Kidney (tissue), 14 donors: ENCODE measurements around the gene JUNB. TPM values are rescaled to one million over a fixed set of nuclear protein-coding genes. Genes with fewer than 3 reads are reported as not detected.

Experiments
- DNase-seq, 5 donors: peaks; one replicate each; pipeline ENCODE4 v3.0.0-alpha.2; 2013 to 2020
- FAIRE-seq: peaks from 2 replicates; lab custom pipeline; 2012; peaks lifted over from hg19 to GRCh38; lab: Jason Lieb, UNC
- H3K27ac ChIP-seq, 2 donors: one replicate each; pipeline ENCODE4 v1.7.0; 2013; ENCODE audit warnings: low read depth in 2 of 2, low read length in 2 of 2, inconsistent platforms in 1 of 2
- H3K27me3 ChIP-seq: one replicate; pipeline ENCODE4 v1.7.1; 2013; ENCODE audit warnings: low read length, inconsistent platforms; ENCODE audit not compliant: control insufficient read depth, insufficient read depth
- H3K36me3 ChIP-seq, 3 donors: one replicate each; pipeline versions ENCODE4 v1.7.0 to v1.7.1; 2013; ENCODE audit warnings: low read length in 3 of 3, control low read depth in 1 of 3, inconsistent platforms in 1 of 3; ENCODE audit not compliant: insufficient read depth in 3 of 3, control insufficient read depth in 2 of 3
- H3K4me1 ChIP-seq, 3 donors: one replicate each; pipeline versions ENCODE4 v1.7.0 to v1.7.1; 2013; ENCODE audit warnings: low read length in 3 of 3, inconsistent platforms in 1 of 3, low read depth in 1 of 3; ENCODE audit not compliant: control insufficient read depth in 2 of 3, insufficient read depth in 2 of 3
- H3K4me3 ChIP-seq, 3 donors: one replicate each; pipeline versions ENCODE4 v1.7.0 to v1.8.1; 2013; ENCODE audit warnings: low read length in 3 of 3, control low read depth in 1 of 3, inconsistent platforms in 1 of 3
- H3K9ac ChIP-seq, 3 donors: one replicate each; pipeline versions ENCODE4 v1.7.0 to v1.7.1; 2013; ENCODE audit warnings: low read length in 3 of 3, control low read depth in 1 of 3, inconsistent platforms in 1 of 3
- H3K9me3 ChIP-seq, 3 donors: one replicate each; pipeline versions ENCODE4 v1.7.0 to v1.7.1; 2013; ENCODE audit warnings: low read length in 3 of 3, control low read depth in 1 of 3, inconsistent platforms in 1 of 3; ENCODE audit not compliant: control insufficient read depth in 2 of 3, insufficient read depth in 1 of 3
- CTCF ChIP-seq: IDR thresholded peaks from 3 replicates; pipeline ENCODE4 v1.5.1; 2012; ENCODE audit warnings: mild to moderate bottlenecking, moderate library complexity, borderline replicate concordance; ENCODE audit not compliant: insufficient read depth; ENCODE audit errors: extremely low read depth
- intact Hi-C: fragments of 100-400 bp; cut with DNase I; formaldehyde crosslinking; loops from one replicate; pipeline ENCODE4 v1.11.1; 2022
- polyA plus RNA-seq: library from polyadenylated mRNA; stranded (reverse); fragments of 350-450 nt; fragmentation: Illumina TruSeq; extraction: RNeasy Lipid Tissue Mini Kit (QIAGEN cat#74804); gene quantifications from one replicate; pipeline ENCODE4 v1.2.3, GENCODE V29; 2014; ENCODE audit warnings: low read depth, low replicate concordance; ENCODE audit not compliant: insufficient read depth
- total RNA-seq: library from RNA; stranded (reverse); fragmentation: NEBNext Ultra II Directional; extraction: Animal tissue kit (Norgen Biotek cat#: 25700); gene quantifications from one replicate; pipeline ENCODE4 v1.2.1, GENCODE V29; 2021
- donor health status: control.
- donor health status: control.
- donor health status: control.
- donor health status: control.
- donor health status: control.
- donor health status: DM: yes; HTN: yes; CAD: no.
- donor health status: Normal renal cell carcinoma (clear cell type).

JUNB gene
- total and polyA plus RNA-seq, 2 donors from 2014 or later: 128 to 142 TPM

GRCh38 chr19:12789904-12790619 is 1.2 kb upstream of the JUNB start:
- H3K9ac ChIP-seq: peak overlapping the region in 2 of 3 donors; percentile 93 to 95
- H3K36me3 ChIP-seq: no peaks in the 10 kb centered on the region
- H3K27me3 ChIP-seq: no peaks in the 10 kb centered on the region
- no peak for FAIRE-seq
- peak overlapping the region; percentile 100 for H3K27ac ChIP-seq
- TF ChIP-seq CTCF: no peak
- DNase-seq: peak; percentile 96 to 100 (median 97)
- H3K4me1 ChIP-seq: peaks cover 6 to 36% (median 29%) of the 10 kb centered on the region in 3 donors
- intact Hi-C loops: loop anchor here (10.0 kb wide), 1 partner anchor 115 kb away; no protein-coding TSS in a partner anchor
- no peaks in the 10 kb centered on the region for H3K9me3 ChIP-seq
- peak overlapping the region; percentile 44 to 97 (median 80) for H3K4me3 ChIP-seq

GRCh38 chr19:12790628-12791344 is 500 bp upstream of the JUNB start:
- FAIRE-seq (no peak), DNase-seq (peak in 3 of 5 donors; percentile 27 to 65 (median 45))
- Histone ChIP-seq H3K9ac (peak overlapping the region in 2 of 3 donors; percentile 93 to 95), H3K4me1 (peaks cover 3 to 29% (median 26%) of the 10 kb centered on the region in 3 donors), H3K4me3 (peak overlapping the region; percentile 44 to 97 (median 80)), H3K9me3 (no peaks in the 10 kb centered on the region), H3K27me3 (no peaks in the 10 kb centered on the region), H3K36me3 (no peaks in the 10 kb centered on the region), H3K27ac (peak overlapping the region; percentile 100)
- no peak for TF ChIP-seq CTCF
- intact Hi-C loops: loop anchor here (10.0 kb wide), 1 partner anchor 116 kb away; no protein-coding TSS in a partner anchor

GRCh38 chr19:12792051-12792852 is 966 bp downstream of the JUNB start:
- DNase-seq: peak; percentile 70 to 94 (median 85)
- peaks cover 3 to 27% (median 20%) of the 10 kb centered on the region in 3 donors for H3K4me1 ChIP-seq

More at GRCh38 chr19:12792051-12792852, 966 bp downstream of the JUNB start:
- peaks cover 0 to 5% (median 0%) of the 10 kb centered on the region in 3 donors for H3K36me3 ChIP-seq
- peak overlapping the region; percentile 100 for H3K27ac ChIP-seq
- intact Hi-C loops: loop anchor here (10.0 kb wide), 1 partner anchor 117 kb away; no protein-coding TSS in a partner anchor
- FAIRE-seq: no peak
- H3K4me3 ChIP-seq: peak overlapping the region; percentile 77 to 97 (median 96)
- peak overlapping the region; percentile 60 to 100 (median 100) for H3K9ac ChIP-seq
- TF ChIP-seq CTCF: no peak
- H3K27me3 ChIP-seq: no peaks in the 10 kb centered on the region
- no peaks in the 10 kb centered on the region for H3K9me3 ChIP-seq
